Measurements from ENCODE around the gene LTBP3.
A peak's percentile ranks its signal among the peaks of the same experiment; 100 is the strongest.
"Not testable (repeated sequence)": the region's sequence is repeated elsewhere in the genome, so short reads cannot be mapped to it uniquely, and the experiment has no call there.

Gene LTBP3

GRCh38 chr11:65571420-65571819 is 13.3 kb upstream of the LTBP3 start:
- no peak for DNase-seq

DNA sequence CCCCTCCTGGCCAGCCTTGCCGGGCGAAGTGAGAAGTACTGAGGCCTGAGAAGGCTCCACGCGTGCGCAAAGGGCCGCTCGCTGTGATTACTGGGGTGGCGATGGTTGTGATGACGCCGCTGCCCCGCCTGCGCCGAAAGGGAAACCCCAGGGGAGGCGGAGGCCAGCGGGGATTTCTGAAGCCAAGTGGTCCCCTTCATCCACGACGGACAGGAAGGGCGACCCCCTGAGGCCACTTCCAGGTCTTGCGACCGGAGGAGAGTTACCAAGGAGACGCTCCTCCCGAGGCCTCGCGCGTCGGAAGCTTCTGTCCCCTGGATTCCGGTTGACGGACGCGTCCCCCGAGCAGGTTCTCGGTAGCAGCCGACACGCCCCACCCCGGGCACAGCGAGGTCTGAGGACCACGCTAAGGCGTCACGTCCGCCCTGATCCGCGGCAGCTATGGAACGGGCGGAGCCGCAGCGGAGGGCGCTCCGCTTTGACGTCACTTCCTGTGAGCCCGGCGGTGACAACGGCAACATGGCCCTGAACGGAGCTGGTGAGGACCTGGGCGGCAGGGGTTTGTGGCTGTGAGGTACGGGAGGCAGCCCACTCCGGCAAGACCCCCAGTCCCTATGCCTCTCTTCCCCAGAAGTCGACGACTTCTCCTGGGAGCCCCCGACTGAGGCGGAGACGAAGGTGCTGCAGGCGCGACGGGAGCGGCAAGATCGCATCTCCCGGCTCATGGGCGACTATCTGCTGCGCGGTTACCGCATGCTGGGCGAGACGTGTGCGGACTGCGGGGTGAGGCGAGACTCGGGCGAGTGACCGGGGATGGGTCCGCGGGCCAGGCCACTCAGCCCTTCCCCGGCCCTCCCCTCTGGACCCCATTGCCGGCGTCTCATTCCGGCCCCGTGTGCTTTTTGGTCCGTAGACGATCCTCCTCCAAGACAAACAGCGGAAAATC is 12.1 kb upstream of the LTBP3 start, which contains the start of gene ZNRD2:
TSS of gene ZNRD2 (plus strand) at position 505 of the 946 bp plus-strand sequence. CDS start at position 520, 15 bp downstream.
- DNase-seq: peak; percentile 96 to 98

DNA sequence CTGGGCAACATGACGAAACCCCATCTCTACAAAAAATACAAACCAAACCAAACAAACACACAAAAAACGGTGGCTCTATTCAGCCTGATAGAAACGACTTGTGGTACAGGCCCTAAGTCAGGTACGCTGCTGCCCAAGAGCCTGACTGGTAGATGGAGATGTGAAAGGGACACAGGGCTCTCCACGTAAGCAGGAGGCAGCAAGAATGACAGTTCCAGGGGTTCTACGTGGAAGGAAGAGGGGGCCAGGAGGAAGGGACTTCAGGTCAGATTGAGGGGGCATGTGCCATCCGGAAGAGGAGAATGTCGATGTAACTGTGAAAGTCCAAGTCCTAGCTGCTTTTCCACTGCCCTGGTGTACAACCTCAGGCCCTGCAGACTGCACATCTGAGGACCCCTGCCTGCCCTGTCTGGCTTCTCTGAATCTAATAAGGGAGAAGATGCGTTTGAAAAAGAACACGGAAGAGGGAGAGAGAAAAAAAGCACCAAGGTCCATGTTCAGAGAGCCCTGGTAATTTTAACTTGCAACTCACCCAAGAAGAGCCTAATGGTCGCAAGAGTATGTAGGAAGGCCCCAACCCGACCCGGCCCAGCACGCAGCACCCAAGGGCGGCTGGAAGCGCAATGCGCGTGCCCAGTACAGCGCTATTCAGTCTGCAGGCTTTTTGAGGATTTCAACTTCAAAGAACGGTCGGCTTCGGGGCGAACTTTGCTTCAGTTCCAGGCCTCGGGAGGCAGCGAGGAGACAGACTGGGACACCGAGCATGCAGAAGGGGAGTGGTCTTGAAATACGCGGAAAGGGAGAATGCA is 11.2 kb upstream of the LTBP3 start:
- DNase-seq: no peak

DNA sequence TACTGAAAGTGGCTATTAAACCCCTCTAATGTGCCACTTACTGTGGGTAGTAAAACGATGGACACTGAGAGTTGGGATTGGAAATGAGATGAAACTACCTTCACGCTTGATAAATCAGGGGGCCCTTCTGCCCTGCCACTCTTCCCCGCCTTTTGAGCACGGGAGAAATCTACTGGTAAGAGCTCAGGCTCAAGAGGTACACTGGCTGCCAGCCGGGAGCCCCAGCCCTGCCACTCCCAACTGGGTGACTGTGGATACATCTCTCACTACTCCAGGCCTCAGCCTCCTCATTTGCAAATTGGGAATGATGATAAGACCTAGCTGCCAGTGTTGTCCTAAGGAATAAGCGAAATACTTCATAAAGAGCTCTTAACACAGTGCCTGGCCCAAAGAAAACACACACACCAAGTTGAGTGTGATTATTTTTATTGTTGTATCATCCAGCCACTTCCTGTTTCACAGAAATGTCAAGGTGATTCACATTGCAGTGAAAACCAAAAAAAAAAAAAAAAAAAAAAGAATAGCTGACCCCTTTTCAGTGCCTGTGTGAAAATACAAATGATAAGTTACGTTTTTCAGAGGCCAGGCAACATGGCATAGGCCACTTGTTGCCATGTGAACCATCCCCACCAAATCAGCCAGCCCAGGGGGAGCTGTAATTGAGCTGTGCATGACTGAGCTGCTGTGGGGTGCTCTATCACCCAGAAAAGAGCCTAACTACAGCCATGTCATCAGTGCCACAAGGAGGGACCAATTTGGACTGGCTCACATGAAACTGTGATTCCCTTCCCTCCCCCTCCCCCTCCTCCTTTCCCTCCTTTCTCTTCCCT is 7.7 kb upstream of the LTBP3 start:
- no peak for DNase-seq

- DNase-seq: not testable (repeated sequence)
Measured at GRCh38 chr11:65564879-65565559, 6.9 kb upstream of the LTBP3 start.

DNA sequence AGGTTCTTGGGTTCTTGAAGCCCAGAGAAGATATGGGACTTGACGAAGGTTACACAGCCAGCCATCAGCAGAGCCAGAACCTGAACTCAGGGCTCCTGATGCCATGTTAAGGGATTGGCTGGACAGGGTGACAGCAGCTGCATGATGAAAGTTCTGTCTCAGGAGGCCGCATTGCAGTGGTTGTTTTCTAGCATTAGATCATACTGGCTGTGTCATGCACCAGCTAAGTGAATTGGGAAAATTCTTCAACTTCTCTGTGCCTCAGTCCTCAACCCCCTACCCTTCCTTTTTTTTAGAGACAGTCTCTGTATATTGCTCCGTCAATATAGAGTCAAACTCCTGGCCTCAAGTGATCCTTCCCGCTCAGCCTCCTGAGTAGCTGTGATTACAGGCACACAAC is 5.4 kb upstream of the LTBP3 start:
- no peak for DNase-seq

- no peak for DNase-seq
Measured at GRCh38 chr11:65562788-65563187, 4.6 kb upstream of the LTBP3 start.

DNA sequence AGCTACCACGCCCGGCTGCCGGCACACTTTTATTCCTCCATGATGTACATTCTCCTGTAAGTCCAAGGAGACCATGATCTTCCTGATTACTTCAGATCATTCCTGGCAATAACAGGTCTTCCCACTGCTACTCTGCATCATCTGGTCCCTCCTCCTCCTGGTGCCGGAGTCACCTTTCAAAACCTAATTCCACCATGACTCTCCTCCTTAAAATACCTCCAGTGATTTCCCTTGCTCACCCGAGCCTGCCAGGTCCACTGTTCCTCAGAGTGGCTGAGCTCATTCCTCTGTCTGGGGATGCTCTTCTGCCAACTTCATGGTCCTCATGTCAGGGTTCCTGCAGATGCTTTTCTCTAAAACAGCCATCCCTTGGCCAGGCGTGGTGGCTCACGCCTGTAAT is 3.9 kb upstream of the LTBP3 start:
- DNase-seq: no peak

DNA sequence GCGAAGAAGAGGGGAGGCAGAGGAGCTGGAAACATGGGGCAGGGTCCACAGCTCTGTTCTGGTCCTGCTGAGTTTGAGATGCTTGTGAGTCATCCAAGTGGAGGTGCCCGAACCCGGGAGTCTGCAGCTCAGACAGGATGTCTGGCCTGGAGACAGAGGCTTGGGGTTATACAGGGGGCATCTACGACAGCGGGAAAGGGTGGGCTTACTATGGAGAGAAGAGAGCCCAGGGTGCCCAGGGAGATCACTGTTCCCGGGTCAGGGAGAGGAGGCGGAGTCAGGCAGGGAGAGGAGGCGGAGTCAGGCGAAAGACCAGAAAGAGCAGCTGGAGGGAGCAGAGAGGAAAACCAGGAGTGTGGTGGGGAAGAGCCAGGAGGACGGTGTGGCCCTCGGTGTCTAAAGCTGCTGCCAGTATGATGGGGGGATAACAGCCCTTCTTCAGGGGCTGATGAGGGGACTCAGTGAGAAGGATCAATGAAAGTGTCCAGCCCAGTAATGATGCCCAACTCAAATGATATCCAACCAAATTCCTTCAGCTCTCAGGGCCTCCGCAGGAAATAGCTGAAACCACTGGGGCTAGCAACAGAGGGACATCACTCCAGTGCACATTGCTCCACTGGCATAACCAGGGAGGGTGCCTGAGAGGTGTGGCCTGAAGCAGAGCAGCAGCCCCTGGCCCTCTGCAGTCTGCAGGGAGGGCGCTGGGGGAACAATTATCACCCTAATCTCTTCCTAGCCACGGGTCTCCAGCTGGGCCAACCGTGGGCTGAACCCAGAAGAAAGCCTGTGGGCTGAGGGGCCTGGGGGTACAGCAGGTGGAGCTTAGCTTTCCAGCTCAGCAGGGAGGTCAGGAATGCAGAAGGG is 2.6 kb upstream of the LTBP3 start:
- no peak for DNase-seq

DNA sequence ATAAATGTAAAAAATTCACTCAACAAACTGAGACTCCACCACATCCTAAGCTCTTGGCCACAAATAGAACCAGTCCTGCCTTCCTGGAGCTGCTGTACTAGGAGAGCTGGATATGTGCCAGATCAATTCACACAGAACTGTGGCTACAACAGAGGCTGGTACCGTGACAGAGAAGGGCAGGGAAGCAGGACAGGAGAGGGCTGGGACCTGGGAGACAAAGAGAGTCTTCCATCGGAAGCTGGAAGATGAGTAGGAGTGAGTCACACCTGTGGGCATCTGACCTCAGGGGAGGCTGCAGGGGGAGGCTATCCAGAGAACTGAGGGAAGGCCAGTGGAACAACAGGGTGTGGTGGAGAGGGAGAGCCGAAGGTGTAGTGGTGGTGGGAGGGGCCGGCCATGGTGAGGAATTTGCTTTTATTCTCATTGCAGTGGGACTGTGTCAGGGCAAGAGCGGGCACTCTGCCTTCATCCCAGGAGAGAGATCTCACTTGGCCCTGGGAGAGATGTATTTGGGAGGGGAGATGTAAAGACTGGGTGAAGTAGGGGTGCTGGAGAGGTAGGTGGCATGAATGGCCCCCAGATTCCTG is 1.9 kb upstream of the LTBP3 start:
- DNase-seq: no peak

DNA sequence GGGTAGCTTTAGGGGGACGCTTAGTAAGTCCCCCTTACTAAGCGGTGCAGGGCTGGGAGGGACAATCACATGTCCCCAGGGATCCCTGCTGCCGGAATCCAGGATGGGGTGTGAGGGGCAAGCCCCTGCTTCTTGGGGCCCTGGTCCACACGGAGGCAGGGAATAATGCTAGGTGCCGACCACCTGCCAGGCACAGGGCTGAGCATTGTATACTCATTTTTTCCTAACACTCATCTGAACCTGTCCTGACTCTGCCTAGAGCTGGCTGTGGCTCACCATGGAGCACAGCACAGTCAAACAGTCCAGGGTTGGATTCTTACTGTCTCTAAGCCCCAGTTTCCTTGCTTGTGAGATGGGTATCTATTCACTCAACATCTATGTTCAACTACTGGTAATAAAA is 1.4 kb upstream of the LTBP3 start:
- DNase-seq: no peak

DNA sequence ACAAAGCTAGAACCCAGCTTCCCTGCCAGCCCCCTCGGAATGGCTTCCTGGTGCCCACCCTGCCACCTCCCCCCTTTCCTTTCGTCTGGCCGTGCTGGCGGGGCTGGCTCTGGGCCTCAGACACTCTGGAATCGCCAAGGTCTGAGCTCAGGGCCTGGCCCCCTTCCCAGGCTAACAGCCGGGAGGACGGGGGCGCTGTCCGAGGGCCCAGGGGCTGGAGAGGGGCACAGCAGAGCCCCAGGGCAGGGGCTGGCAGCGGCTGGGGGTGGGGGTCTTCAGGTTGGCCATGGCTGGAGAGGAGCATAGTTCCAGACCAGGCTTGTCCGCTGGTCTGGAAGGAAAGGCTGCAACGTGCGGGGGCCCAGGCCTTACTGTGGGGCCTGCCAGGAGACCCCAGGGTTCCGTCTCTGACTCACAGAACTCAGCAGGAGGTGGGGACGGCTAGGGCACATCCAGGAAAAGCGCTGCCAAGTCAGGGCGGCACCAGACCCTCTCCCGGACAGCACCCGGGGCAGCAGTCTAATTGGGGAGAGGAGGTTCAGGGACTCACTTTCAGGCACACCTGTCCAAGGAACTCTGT is 861 bp upstream of the LTBP3 start:
- DNase-seq: no peak

DNA sequence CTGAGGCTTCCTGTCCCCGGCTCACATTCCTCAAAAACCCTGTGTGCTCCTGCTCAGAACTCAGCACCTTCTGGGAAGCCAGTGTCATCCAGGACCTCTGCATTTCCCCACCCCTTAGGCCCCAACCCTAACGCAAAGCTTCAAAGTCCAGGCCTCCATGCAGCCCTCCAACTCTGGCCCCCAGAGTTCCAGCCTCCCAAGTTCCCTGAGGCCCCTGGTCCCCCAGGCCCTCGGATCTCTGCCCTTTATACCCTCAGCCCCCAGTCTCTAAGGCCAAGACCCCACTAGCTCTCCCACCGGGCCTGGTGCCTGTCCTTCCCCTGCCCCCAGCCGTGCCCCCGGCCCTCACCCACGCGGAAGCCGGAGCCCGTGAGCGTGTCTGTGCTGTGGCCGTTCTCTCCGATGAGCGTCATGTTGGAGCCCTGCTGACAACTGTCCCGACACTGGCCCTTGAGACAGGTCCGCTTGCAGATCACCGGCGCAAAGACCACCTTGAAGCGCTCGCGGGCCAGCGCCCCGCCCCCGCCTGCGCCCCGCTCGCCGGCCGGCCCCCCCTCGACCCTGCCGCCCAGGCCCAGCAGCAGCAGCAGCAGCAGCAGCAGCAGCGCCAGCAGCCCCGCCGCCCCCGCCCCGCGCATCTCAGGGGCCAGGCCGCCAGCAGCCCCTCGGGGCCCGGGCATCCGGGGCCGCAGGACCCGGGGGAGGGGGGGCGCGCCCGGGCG is 718 bp downstream of the LTBP3 start:
- DNase-seq: no peak

- DNase-seq: no peak
Measured at GRCh38 chr11:65556470-65557279, 1.5 kb downstream of the LTBP3 start.

DNA sequence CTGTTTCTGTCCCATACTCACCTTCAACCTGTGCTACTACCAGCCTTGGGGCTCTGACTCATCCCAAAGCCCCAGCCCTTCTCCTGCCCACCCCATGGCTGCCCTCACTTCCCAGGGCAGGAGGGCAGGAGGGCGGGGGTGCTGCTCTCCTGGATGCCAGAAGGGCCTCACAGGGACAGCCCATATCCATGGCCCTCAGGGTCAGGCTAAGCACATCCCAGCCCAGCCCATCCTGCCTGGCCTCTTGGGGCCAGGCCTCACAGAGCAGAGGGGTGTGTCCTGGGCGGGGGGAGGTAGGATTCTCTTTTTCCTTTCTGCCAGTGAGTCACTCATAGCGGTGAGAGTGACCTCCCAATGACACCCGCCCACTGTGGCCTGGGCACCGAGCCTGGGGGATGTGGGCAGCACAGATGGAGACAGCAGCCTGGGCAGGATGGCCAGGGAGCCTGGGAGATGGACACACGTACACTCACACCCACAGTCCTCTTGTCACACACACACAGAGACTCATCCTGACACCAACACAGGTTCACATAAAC is 2.4 kb downstream of the LTBP3 start:
- no peak for DNase-seq

- no peak for DNase-seq
Measured at GRCh38 chr11:65554842-65555430, 3.2 kb downstream of the LTBP3 start.

- no peak for DNase-seq
Measured at GRCh38 chr11:65554057-65554818, 3.9 kb downstream of the LTBP3 start.
